ENCODE measurements around the gene PTCD1.

DNA sequence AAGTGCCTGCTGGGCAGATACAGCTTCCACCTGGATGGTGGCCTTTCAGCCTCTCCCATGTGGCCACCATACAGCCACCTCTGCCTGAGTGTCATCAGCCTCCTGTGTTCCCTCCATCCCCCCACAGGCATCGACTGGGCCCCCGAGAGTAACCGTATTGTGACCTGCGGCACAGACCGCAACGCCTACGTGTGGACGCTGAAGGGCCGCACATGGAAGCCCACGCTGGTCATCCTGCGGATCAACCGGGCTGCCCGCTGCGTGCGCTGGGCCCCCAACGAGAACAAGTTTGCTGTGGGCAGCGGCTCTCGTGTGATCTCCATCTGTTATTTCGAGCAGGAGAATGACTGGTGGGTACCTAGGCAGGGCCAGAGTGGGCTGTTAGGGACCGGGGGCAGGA, 50.7 kb downstream of the PTCD1 start:
- TF ChIP-seq, protein P1, sequence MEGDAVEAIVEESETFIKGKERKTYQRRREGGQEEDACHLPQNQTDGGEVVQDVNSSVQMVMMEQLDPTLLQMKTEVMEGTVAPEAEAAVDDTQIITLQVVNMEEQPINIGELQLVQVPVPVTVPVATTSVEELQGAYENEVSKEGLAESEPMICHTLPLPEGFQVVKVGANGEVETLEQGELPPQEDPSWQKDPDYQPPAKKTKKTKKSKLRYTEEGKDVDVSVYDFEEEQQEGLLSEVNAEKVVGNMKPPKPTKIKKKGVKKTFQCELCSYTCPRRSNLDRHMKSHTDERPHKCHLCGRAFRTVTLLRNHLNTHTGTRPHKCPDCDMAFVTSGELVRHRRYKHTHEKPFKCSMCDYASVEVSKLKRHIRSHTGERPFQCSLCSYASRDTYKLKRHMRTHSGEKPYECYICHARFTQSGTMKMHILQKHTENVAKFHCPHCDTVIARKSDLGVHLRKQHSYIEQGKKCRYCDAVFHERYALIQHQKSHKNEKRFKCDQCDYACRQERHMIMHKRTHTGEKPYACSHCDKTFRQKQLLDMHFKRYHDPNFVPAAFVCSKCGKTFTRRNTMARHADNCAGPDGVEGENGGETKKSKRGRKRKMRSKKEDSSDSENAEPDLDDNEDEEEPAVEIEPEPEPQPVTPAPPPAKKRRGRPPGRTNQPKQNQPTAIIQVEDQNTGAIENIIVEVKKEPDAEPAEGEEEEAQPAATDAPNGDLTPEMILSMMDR (IDR thresholded peaks at IDR 0.05 in 2 of 3, conservative IDR thresholded peaks at IDR 0.05 in 1 of 3; ENCODE audit: insufficient read depth in 2 of 3, low read depth in 1 of 3, low read length in 3 of 3): no peak
- TF ChIP-seq ZNF354B (CRISPR knock-in tag; IDR thresholded peaks at IDR 0.05): no peak
- TF ChIP-seq CREB1 (IDR thresholded peaks at IDR 0.05): no peak
- TF ChIP-seq CREB1 (CRISPR knock-in tag; IDR thresholded peaks at IDR 0.05): no peak
- no peak for TF ChIP-seq RFX1 (IDR thresholded peaks at IDR 0.05)
- TF ChIP-seq HDGF (IDR thresholded peaks at IDR 0.05): no peak
- TF ChIP-seq, protein P2, sequence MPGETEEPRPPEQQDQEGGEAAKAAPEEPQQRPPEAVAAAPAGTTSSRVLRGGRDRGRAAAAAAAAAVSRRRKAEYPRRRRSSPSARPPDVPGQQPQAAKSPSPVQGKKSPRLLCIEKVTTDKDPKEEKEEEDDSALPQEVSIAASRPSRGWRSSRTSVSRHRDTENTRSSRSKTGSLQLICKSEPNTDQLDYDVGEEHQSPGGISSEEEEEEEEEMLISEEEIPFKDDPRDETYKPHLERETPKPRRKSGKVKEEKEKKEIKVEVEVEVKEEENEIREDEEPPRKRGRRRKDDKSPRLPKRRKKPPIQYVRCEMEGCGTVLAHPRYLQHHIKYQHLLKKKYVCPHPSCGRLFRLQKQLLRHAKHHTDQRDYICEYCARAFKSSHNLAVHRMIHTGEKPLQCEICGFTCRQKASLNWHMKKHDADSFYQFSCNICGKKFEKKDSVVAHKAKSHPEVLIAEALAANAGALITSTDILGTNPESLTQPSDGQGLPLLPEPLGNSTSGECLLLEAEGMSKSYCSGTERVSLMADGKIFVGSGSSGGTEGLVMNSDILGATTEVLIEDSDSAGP (CRISPR knock-in tag; IDR thresholded peaks at IDR 0.05): no peak
- TF ChIP-seq HDAC2 (IDR thresholded peaks at IDR 0.05): no peak
- no peak for TF ChIP-seq TAF1 (IDR thresholded peaks at IDR 0.05; ENCODE audit: control insufficient read depth, extremely low read depth, insufficient read depth, low read length, severe bottlenecking)
- TF ChIP-seq ZNF217 (CRISPR knock-in tag; IDR thresholded peaks at IDR 0.05): no peak
